ENCODE data around the gene GPR132.

- no peak for TF ChIP-seq POLR2A (IDR thresholded peaks at IDR 0.05; ENCODE audit: low read length)
- TF ChIP-seq GATA1 (IDR thresholded peaks at IDR 0.05; ENCODE audit: low read depth, low read length) = no peak
These were observed 30.1 kb upstream of the GPR132 start for GRCh38 chr14:105095236-105095805.

Data from erythroblast (primary cell).